Hematopoietic multipotent progenitor cell treated with erythropoietin and hydrocortisone succinate and interleukin-3 and kit ligand, for 15 days (in vitro differentiated cells): ENCODE results near the gene ARHGAP4.

Experiments used
- DNase-seq: peaks from one replicate; pipeline ENCODE4 v3.0.0-alpha.2; 2015; ENCODE audit warnings: low spot score

ARHGAP4 gene

DNA sequence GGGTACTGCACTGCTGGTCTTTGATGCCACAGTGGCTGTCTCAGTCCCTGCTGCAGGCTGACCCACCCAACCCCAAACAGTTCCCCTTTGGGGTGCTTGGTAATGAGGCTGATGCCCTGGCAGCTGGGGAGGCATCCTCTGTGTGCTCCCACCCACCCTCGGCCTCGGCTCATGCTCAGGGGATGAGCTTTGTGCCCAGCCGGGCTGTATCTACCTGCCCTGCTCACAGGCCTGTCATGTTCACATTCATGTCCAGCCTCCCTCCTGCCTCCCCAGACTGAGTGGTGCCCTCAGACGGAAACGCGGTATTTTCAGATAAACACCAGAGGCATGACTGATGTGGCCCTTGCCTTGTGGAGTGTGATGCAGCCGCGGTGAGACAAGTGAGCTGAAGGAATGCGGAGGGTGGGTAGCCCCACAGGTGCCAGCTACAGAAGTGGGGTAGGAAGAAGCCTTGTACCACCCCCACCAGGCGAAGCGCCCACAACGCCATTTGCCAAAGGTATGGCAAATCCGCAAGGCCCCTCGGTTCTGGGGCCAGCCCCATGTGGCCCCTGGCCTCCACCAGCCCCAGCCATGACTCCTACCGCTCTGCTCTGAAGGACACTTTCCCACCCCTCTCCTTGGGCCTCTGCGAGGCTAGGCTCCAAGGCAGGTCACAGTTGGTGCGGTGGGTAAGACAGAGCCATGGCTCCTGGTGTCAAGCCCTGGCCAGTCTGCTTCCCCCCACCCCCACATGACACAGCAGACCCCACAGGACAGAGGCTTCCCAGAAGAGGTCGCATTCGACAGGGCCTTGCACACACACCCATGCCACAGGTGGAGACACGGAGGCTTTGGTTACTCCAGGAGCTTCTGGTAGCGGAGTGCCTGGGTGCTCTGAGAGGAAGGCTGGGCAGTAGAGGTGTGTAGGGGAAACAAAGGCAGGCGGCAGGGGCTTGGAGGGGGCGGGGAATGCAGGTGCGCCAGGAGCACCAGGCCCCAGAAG, 20.2 kb upstream of the ARHGAP4 start:
- no peak for DNase-seq

DNA sequence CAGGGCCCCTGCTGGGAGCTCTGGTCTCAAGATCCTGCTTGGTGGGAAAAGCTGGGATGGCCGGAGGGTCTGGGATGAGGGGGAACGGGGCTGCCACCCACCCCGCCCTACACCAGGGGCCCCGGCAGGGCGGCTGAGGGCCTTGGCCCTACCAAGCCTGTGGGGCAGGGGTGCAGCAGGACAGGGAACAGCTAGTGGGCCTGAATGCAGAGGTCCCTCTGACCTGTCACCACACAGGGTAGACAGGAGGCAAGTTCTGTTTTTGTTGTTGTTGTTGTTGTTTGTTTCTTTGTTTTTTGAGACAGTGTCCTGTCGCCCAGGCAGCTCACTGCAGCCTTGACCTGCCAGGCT, 18.7 kb upstream of the ARHGAP4 start:
- no peak for DNase-seq

- peak; percentile 48 for DNase-seq
Measured at GRCh38 chrX:153944140-153944799, 18.2 kb upstream of the ARHGAP4 start, which contains the start of gene RENBP. Gene RENBP, minus strand, starts transcription at chrX:153944643. Its CDS starts 33 bp downstream, at chrX:153944610.

- no peak for DNase-seq
Measured at GRCh38 chrX:153941336-153942252, 15.5 kb upstream of the ARHGAP4 start.

- DNase-seq, result no peak
Measured at GRCh38 chrX:153939573-153939972, 13.5 kb upstream of the ARHGAP4 start.

DNA sequence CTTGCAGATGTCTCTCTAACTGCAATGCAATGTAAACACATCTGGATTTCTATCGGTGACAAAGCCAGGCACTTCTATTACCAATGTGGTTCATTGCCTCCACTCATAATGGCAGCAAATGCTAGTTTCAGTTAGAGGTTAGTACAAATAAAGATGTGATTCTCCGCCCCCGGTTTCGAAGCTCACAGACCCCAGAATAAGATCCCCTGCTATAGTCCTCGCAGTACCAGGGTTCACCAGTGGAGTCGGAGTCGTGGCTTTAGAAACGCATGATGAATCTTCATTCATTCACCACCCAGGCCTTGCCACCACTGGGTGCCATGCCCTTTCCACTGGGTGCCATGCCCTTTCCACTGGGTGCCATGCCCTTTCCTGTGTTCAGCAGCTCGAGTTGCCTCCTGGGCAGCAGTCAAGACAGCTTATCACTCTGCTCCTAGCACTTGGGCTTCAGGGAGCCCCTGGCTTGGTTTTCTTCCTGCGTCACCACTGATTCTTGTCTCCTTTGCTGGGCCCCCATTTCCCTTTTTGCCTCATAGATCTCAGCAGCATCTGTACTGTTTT, 12.2 kb upstream of the ARHGAP4 start:
- no peak for DNase-seq

- no peak for DNase-seq
Measured at GRCh38 chrX:153937056-153937455, 11.0 kb upstream of the ARHGAP4 start.

GRCh38 chrX:153935326-153935851, 9.3 kb upstream of the ARHGAP4 start:
- DNase-seq, result no peak

DNA sequence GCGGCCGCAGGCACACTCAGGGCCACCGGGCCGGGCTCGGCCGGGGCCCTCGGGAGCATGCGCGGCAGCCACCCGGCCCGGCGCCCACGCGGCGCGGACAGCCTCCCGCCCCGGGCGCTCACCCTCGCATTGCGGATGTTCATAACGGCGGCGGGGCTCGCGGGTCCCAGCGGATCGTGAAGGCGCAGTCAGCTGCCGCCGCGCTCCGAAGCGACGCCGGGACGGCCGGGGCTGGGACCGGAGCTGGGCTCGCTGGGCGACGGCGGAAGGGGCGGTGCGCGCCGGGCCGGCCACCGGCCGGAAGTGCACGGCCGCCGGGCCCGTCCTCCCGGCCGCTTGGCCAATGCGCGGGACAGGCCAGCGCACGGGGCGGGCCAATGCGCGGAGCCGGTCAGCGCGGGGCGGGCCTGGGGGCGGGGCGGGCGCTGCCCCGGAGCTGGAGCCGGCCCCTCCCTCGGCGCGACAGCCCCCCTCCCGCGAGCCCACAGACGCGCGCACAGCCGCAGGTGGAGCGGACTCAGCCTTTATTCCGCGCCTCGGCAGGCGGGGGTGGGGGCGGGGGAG, 8.8 kb upstream of the ARHGAP4 start, which contains the start of gene NAA10:
Gene NAA10 (minus strand): TSS at position 276 of the 564 bp plus-strand sequence. CDS start 133 bp downstream, at position 143.
- peak; percentile 66 for DNase-seq

- DNase-seq, result no peak
Measured at GRCh38 chrX:153934148-153934761, 8.2 kb upstream of the ARHGAP4 start.

- DNase-seq, result no peak
Measured at GRCh38 chrX:153933748-153934147, 7.7 kb upstream of the ARHGAP4 start.

- no peak for DNase-seq
Measured at GRCh38 chrX:153932220-153932915, 6.3 kb upstream of the ARHGAP4 start.

- DNase-seq, result no peak
Measured at GRCh38 chrX:153931748-153932147, 5.7 kb upstream of the ARHGAP4 start.

DNA sequence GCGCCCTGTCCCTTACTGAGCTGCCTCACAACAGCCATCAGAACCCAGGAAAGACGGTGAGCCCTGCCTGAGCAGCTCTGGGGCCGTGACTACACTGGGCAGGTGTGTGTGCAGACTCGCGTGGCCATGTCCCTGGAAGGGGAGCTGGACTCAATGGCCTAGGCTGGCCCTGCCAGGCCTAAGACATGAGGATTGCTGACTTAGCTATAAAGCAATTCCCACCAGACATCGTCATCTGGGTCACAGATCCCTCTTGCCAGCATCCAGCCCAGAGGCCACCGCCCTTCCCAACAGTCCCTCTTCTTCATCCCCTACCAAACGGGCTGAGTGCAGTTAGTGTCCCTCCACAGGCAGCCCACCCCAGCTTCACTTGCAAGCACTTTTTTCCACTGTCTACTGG, 5.1 kb upstream of the ARHGAP4 start:
- no peak for DNase-seq

GRCh38 chrX:153930011-153930910, 4.2 kb upstream of the ARHGAP4 start:
- no peak for DNase-seq

GRCh38 chrX:153929576-153929975, 3.5 kb upstream of the ARHGAP4 start:
- no peak for DNase-seq

DNA sequence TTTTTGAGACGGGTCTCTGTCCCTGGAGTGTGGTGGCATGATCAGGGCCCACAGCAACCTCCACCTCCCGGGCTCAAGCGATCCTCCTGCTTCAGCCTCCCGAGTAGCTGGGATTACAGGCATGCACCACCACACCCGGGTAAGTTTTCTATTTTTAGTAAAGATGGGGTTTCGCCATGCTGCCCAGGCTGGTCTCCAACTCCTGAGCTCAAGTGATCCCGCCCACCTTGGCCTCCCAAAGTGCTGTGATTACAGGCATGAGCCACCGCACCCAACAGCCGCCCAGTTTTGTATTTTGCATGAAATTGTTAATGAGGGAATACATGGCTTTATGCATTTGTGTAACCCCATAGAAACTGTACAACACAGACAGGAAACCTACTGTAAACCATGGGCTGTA, 2.8 kb upstream of the ARHGAP4 start:
- no peak for DNase-seq

- peak; percentile 93 for DNase-seq
Measured at GRCh38 chrX:153927922-153928760, 2.1 kb upstream of the ARHGAP4 start.
